Left lobe of liver (tissue), 2 donors: ENCODE measurements around the gene MTSS2. TPM values are rescaled to one million over a fixed set of nuclear protein-coding genes. Genes with fewer than 3 reads are reported as not detected.

Experiments
- ATAC-seq: fragments of 200-7000 bp; cut with Tn5 transposase; one replicate; pipeline ENCODE4 v1.9.1; 2020; ENCODE audit warnings: mild to moderate bottlenecking, moderate library complexity
- DNase-seq: peaks from one replicate; pipeline ENCODE4 v3.0.0-alpha.2; 2020; ENCODE audit warnings: low spot score
- total RNA-seq: library from RNA; stranded (reverse); gene quantifications from one replicate; pipeline ENCODE4 v1.2.1, GENCODE V29; 2021
- donor health status: DM: no; HTN: no; CAD: no; lungs with moderate emphysema.
- donor health status: DM: no; HTN: yes; CAD: no.

The MTSS2 gene
- total RNA-seq, result 58.1 TPM

DNA sequence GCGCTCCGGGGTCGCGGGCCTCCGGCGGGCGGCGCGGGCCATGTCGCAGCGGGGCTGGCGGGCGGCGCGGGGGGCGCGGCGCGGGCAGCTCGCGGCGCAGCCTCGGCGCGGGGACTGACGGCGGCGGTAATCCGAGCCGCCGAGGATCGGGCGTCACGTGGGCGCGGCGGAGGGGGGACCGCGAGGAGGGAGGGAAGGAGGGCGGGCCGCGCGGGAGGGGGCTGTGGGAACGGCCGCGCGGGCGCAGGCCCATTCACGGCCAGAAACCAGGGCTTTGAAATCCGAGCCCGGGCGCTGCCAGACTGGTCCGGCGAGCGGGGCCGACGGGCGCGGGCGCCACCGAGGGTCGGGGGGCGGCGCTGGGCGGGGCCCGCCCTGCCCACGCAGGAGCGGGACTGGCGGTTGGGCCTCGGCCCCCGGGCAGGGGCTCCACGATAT lies at the start of gene MTSS2:
Gene MTSS2, minus strand, starts transcription at position 116 of the 438 bp plus-strand sequence. CDS start 262 bp downstream, outside the sequence.
- peak; percentile 63 for ATAC-seq

GRCh38 chr16:70735141-70735979 lies 49.5 kb upstream of the MTSS2 start:
- no peak for ATAC-seq
- no peak for DNase-seq

More for the DNA sequence above, at the start of gene MTSS2:
- DNase-seq, result peak; percentile 88

DNA sequence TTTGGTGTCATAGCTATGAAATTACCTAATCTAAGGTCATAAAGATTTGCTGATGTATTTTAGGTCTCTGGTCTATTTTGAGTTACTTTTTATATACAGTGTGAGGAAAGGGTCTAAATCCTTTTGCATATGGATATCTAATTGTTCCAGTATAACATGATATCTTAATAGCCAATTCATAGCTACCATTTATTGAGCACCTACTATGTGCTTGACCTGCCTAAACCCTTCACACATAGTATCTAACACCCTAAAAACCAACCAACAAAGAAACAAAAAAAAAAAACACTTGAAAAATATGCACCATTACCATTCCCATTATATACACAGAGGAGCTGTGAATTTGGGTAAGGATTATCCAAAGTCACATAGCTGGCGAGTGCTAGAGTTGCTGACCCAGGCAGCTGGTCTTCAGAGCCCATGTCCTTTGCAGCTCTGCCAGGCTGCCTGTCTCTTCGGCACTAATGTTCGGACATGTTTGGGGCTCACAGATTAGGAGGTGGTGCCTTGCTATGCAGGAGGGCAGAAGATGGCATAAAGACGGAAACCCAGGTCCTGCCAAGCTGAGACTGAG lies 48.8 kb upstream of the MTSS2 start:
- ATAC-seq (no peak), DNase-seq (no peak)

DNA sequence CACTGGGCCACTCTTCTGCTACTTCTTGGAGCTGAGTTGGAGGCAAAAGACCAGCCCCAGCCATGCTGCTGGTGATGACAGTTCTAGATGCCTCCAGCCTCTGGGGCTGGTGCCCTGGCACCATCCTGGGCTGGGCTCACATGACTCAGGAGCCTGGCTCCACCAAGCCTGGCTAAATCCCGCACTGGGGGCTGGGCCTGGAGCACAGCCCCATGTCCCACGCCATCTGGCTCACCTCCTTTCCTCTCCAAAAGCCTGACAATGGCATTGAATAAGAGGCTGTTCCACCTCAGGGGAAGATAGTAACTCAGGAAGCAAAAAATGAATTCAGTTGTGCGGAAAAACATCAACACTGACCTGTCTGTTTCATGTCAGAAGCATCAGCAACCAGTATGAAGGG lies 45.1 kb upstream of the MTSS2 start:
- ATAC-seq (no peak), DNase-seq (no peak)

GRCh38 chr16:70730031-70730430 lies 44.2 kb upstream of the MTSS2 start:
- no peak for DNase-seq

DNA sequence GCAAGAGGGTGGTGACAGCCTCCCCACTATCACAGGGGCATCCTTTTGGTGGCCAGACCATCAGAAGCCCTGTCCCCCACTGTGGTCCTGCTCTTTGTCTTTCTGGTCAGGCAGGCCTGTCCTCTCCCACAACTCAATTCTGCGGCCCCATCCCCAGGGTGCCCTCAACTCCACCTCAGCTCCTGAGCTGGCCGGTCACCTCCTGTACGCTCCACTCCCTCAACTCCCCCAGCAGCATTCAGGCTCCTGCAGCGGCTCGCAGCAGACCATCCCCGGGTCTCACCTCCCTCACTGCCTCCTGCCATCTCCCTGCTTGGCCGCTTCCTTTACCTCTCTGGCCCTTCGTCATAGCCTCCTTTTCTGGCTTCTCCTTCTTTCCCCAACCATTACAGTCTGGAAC lies 43.4 kb upstream of the MTSS2 start:
- DNase-seq (no peak), ATAC-seq (no peak)

More at GRCh38 chr16:70730031-70730430, 44.2 kb upstream of the MTSS2 start:
- ATAC-seq, result no peak

DNA sequence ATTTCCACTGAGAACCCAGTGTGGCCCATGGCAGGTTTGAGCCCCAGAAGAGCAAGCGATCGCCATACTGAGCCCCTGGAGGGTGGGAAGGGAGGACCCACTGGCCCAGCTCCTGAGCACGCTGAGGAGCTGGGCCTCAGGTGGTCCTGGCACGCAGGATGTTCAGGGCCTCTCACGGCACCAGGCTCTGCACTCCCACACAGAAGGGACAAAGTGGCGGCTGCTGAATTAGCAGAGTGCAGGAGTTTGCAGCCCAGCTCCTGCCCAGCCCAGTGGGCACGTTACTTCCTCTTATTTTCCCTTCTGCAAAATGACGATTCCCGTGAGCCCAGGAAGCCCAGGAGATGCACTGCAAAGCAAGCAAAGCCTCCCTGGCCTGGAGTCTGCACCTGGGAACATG lies 42.3 kb upstream of the MTSS2 start:
- ATAC-seq (no peak), DNase-seq (no peak)

GRCh38 chr16:70726892-70727361 lies 41.1 kb upstream of the MTSS2 start:
- DNase-seq, result no peak
- ATAC-seq, result no peak

DNA sequence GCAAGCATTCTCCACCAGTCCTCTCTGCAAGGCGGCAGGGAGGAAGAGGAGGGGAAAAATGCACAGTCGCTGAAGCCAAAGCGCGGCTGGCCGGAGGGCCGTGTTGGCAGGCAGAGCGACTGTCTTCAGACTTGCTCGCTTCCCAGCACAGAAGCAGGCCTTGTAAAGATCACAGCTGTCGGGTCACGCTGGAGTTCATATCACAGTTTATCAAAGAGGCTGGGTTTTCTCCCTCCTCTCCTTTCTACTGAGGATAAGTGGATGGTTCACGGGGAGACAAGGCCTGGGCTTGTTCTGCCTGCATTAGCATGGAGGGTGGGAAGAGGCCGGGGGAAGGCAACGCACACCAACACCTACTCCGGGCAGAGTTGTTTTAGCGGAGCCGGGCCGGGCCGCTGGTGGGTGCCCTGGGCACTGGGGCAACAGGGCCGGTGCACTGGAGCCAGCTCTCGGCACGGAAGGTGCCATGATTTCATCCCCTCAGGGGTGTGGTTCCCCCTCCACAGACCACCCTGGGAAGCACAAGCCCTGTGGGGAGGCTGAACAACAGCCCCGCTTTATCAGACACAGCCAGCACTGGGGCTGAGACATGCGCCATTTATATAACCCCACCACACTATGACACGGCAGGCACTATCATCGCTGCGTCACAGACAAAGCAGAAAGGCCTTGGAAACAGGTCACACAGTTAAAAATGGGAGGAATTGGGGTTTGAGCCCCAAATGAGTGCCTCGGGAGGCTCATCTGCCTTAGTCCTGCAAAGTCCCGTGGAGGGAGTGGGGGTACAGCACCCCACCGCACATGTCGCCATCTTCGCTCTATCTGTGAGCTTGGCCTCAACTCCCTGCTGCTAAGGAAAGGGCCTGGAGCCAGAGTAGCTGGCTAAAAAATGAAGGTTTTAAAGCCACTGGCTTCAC lies 40.3 kb upstream of the MTSS2 start:
- ATAC-seq, result peak; percentile 49
- DNase-seq, result peak; percentile 70

GRCh38 chr16:70725024-70725911 lies 39.4 kb upstream of the MTSS2 start:
- peak; percentile 81 for ATAC-seq

GRCh38 chr16:70724146-70725023 lies 38.5 kb upstream of the MTSS2 start:
- DNase-seq (peak; percentile 81), ATAC-seq (peak; percentile 65)

More at GRCh38 chr16:70725024-70725911, 39.4 kb upstream of the MTSS2 start:
- DNase-seq, result peak; percentile 94

- ATAC-seq (no peak), DNase-seq (no peak)
These were observed 37.9 kb upstream of the MTSS2 start for GRCh38 chr16:70723740-70724145.

DNA sequence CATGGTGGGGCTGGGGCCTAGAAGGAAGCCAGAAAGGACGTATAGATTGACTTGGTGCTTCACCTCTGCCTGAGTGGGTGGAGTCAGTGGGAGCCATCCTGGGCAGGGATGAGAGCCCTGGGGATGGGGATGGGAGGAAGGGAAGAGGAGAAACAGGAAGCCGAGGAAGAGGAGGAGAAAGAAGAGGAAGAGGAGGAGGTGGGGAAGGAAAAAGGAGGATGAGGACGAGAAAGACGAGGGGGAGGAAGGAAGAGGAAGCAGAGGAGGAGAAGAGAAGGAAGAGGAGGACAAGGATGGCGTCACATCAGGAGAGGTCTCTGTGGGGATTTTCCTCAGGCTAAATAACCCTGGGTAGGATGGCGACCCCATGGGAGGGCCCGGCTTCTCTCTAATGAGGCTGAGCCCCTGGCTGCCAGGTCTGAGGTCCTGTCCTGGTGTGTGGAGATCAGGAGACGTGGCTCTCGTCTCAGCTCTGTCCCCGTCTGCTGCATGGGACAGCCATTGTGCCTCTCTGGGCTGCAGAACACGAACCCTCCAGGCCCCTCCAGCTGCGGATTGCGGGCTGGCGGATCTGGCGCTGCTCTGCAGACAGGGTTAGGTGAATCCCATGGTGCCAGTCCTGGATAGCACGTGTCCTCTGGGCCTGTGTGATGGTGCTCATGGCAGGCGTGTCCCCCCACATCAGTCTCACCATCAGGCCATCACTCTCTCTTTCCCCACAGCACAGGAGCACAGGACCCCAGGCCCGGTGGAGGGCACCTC lies 35.5 kb upstream of the MTSS2 start:
- no peak for DNase-seq
- no peak for ATAC-seq

GRCh38 chr16:70720425-70721201 lies 34.8 kb upstream of the MTSS2 start:
- no peak for DNase-seq
- no peak for ATAC-seq

DNA sequence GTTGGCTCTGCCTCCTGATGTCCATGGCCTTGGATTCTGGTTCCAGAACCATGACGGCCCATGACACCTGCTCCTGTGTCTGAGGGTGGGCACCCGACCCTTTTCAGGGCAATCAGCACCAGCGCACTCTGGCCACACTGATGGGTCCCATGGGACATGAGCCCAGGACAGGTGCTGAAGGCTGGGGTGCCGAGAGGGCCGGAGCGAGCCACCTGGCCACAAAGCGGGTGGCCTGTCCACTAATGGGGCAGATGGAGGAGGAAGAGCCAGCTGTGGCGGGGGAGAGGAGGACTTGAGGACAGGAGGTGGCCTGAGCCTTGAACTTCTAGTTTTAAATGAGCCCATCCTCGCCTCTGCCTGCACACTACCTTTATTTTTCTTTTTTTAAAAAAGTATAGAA lies 31.2 kb upstream of the MTSS2 start:
- DNase-seq (no peak), ATAC-seq (no peak)

DNA sequence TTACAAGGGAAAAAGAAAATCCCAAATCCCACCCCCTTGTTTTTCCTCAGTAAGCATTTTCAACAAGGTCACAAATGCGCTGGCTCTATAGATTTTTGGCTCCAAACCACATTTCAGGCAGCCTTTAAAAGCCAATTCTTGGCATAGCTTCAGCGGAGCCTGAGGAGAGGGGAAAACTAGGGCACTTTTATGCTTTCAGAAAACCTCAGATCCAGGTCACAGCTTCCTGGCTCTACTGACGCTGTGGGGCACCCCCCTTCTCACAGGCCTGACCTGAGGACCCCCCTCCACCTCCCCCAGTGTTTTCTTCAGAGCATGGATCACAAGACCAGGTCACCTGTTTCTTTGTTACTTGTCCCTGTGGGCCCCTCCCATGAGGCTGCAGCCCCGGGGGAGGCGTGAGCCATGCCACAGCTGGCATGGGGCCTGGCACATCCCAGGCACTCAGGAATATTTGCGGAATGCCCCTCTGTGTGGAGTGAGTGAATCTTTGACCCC lies 30.1 kb upstream of the MTSS2 start:
- ATAC-seq (peak; percentile 47), DNase-seq (no peak)
